Suprapubic skin (tissue), 4 donors: ENCODE results near the gene IL3. TPM values are rescaled to one million over a fixed set of nuclear protein-coding genes. Genes with fewer than 3 reads are reported as not detected.
A peak's percentile ranks its signal among the peaks of the same experiment; 100 is the strongest.

Source experiments
- DNase-seq, 2 donors: peaks; one replicate each; pipeline ENCODE4 v3.0.0-alpha.2; 2019; ENCODE audit warnings: low spot score in 2 of 2
- H3K27ac ChIP-seq: fragments of 200-600 bp; sonication (generic); one replicate; pipeline ENCODE4 v1.5.1; 2019
- H3K27me3 ChIP-seq: fragments of 200-600 bp; sonication (generic); one replicate; pipeline ENCODE4 v1.5.1; 2019
- H3K36me3 ChIP-seq: fragments of 200-600 bp; sonication (generic); one replicate; pipeline ENCODE4 v1.5.1; 2019
- H3K4me1 ChIP-seq: fragments of 200-600 bp; sonication (generic); one replicate; pipeline ENCODE4 v1.5.1; 2019
- H3K4me3 ChIP-seq: fragments of 200-600 bp; sonication (generic); one replicate; pipeline ENCODE4 v1.5.1; 2019; ENCODE audit warnings: mild to moderate bottlenecking
- H3K9me3 ChIP-seq: fragments of 200-600 bp; sonication (generic); one replicate; pipeline ENCODE4 v1.5.1; 2019
- CTCF ChIP-seq, 2 donors: fragments of 200-600 bp in 1 of 2; fragments of 450-650 bp in 1 of 2; sonication (generic) in 1 of 2; IDR thresholded peaks; one replicate each; pipeline ENCODE4 v1.5.1; 2016 to 2019; ENCODE audit warnings: antibody characterized with exemption in 2 of 2, mild to moderate bottlenecking in 1 of 2, moderate library complexity in 1 of 2
- EP300 ChIP-seq: sonication (generic); formaldehyde crosslinking; IDR thresholded peaks from one replicate; pipeline ENCODE4 v1.6.1; 2017; ENCODE audit warnings: antibody characterized with exemption
- POLR2A ChIP-seq, 2 donors: fragments of 450-650 bp; IDR thresholded peaks; one replicate each; pipeline ENCODE4 v1.6.1; 2017; ENCODE audit warnings: antibody characterized with exemption in 2 of 2, mild to moderate bottlenecking in 2 of 2, moderate library complexity in 2 of 2
- POLR2AphosphoS5 ChIP-seq, 3 donors: sonication (generic); formaldehyde crosslinking; IDR thresholded peaks; one replicate each; pipeline ENCODE4 v1.6.1; 2017; ENCODE audit warnings: antibody characterized with exemption in 3 of 3
- WGBS: methylation state at CpG from one replicate; pipeline ENCODE4 v1.1.5; 2018; 5-methylcytosine and 5-hydroxymethylcytosine counted together
- total RNA-seq, 4 donors: library from RNA; depleted of rRNA; stranded (reverse); fragments of >200 nt; gene quantifications; one replicate each; pipeline ENCODE4 v1.1.0, GENCODE V29; 2016

IL3 gene
- total RNA-seq, 4 donors from 2014 or later = not detected

- Histone ChIP-seq H3K27ac (no peak overlapping the region), H3K4me1 (no peaks in the 10 kb centered on the region), H3K4me3 (no peak overlapping the region), H3K36me3 (no peaks in the 10 kb centered on the region), H3K9me3 (no peaks in the 10 kb centered on the region), H3K27me3 (no peaks in the 10 kb centered on the region)
- WGBS = 57% methylated on average over 10 of the region's 12 CpGs
- TF ChIP-seq EP300 (no peak), POLR2A (IDR thresholded peaks at IDR 0.05) (no peak), CTCF (IDR thresholded peaks at IDR 0.05) (no peak), POLR2AphosphoS5 (IDR thresholded peaks at IDR 0.05) (no peak)
- peak in 1 of 2 donors; percentile 63 for DNase-seq
Measured at GRCh38 chr5:132094393-132095076, 34.1 kb downstream of the IL3 start.

- Histone ChIP-seq H3K27ac (no peak overlapping the region), H3K9me3 (no peaks in the 10 kb centered on the region), H3K27me3 (no peaks in the 10 kb centered on the region), H3K4me3 (no peak overlapping the region), H3K36me3 (no peaks in the 10 kb centered on the region), H3K4me1 (no peaks in the 10 kb centered on the region)
- WGBS = 65% methylated on average over 2 of the region's 2 CpGs
- no peak for DNase-seq
- no peak for TF ChIP-seq CTCF (IDR thresholded peaks at IDR 0.05)
- no peak for TF ChIP-seq POLR2AphosphoS5 (IDR thresholded peaks at IDR 0.05)
- no peak for TF ChIP-seq POLR2A (IDR thresholded peaks at IDR 0.05)
- no peak for TF ChIP-seq EP300
Measured at GRCh38 chr5:132095077-132095410, 34.6 kb downstream of the IL3 start.

- Histone ChIP-seq H3K36me3 (no peaks in the 10 kb centered on the region), H3K4me1 (no peaks in the 10 kb centered on the region), H3K27ac (no peak overlapping the region), H3K9me3 (no peaks in the 10 kb centered on the region), H3K27me3 (no peaks in the 10 kb centered on the region), H3K4me3 (no peak overlapping the region)
- no peak for DNase-seq
- WGBS = 63% methylated on average over 5 of the region's 6 CpGs
- no peak for TF ChIP-seq POLR2A (IDR thresholded peaks at IDR 0.05)
- TF ChIP-seq POLR2AphosphoS5 (IDR thresholded peaks at IDR 0.05) = no peak
- no peak for TF ChIP-seq EP300
- no peak for TF ChIP-seq CTCF (IDR thresholded peaks at IDR 0.05)
Measured at GRCh38 chr5:132095424-132095972, 35.0 kb downstream of the IL3 start.

GRCh38 chr5:132096904-132097303 is 36.4 kb downstream of the IL3 start:
- no peak for DNase-seq
- no peaks in the 10 kb centered on the region for H3K9me3 ChIP-seq
- 97% methylated on average over 3 of the region's 3 CpGs for WGBS
- TF ChIP-seq EP300 (no peak), POLR2AphosphoS5 (IDR thresholded peaks at IDR 0.05) (no peak)
- no peak overlapping the region for H3K27ac ChIP-seq
- no peaks in the 10 kb centered on the region for H3K4me1 ChIP-seq
- no peak overlapping the region for H3K4me3 ChIP-seq
- no peaks in the 10 kb centered on the region for H3K27me3 ChIP-seq
- no peaks in the 10 kb centered on the region for H3K36me3 ChIP-seq

GRCh38 chr5:132098151-132098594 is 37.7 kb downstream of the IL3 start:
- Histone ChIP-seq H3K4me1 (peaks cover 3% of the 10 kb centered on the region), H3K9me3 (no peaks in the 10 kb centered on the region), H3K36me3 (no peaks in the 10 kb centered on the region), H3K27me3 (no peaks in the 10 kb centered on the region), H3K27ac (no peak overlapping the region), H3K4me3 (no peak overlapping the region)
- TF ChIP-seq EP300 (no peak), POLR2AphosphoS5 (IDR thresholded peaks at IDR 0.05) (no peak), CTCF (IDR thresholded peaks at IDR 0.05) (no peak), POLR2A (IDR thresholded peaks at IDR 0.05) (no peak)
- no peak for DNase-seq
- 81% methylated on average over 5 of the region's 5 CpGs for WGBS
